DND-41 (cell line): ENCODE results near the gene MAN2A2.

Experiments
- ATAC-seq: fragments of 200-7000 bp; cut with Tn5 transposase; 3 replicates; pipeline ENCODE4 v1.9.1; 2021; ENCODE audit warnings: low read depth; ENCODE audit not compliant: insufficient read depth
- DNase-seq: peaks from one replicate; pipeline ENCODE4 v3.0.0-alpha.2; 2020
- H2AFZ ChIP-seq: 2 replicates; pipeline ENCODE4 v1.6.0; 2012; ENCODE audit warnings: low read depth, low read length
- H3K27ac ChIP-seq: 2 replicates; pipeline ENCODE4 v1.5.1; 2012; ENCODE audit warnings: low read length, inconsistent platforms
- H3K27me3 ChIP-seq: fragments of 200-600 bp; sonication (generic); 2 replicates; pipeline ENCODE4 v1.6.0; 2012; ENCODE audit warnings: low read length, mild to moderate bottlenecking, inconsistent platforms; ENCODE audit not compliant: insufficient read depth, poor library complexity
- H3K36me3 ChIP-seq: 2 replicates; pipeline ENCODE4 v1.5.1; 2012; ENCODE audit warnings: low read length, inconsistent platforms; ENCODE audit not compliant: insufficient read depth
- H3K4me1 ChIP-seq: 2 replicates; pipeline ENCODE4 v1.5.1; 2012; ENCODE audit warnings: mild to moderate bottlenecking, low read length; ENCODE audit not compliant: insufficient read depth
- H3K4me2 ChIP-seq: 2 replicates; pipeline ENCODE4 v1.6.0; 2012; ENCODE audit warnings: mild to moderate bottlenecking, moderate library complexity, low read length, inconsistent platforms; ENCODE audit not compliant: insufficient read depth
- H3K4me3 ChIP-seq, 2 experiments: fragments of 200-600 bp in 1 of 2; shearing (Covaris generic) in 1 of 2; 2 replicates each; pipeline ENCODE4 v1.5.1; 2012 to 2016; ENCODE audit warnings: inconsistent platforms in 2 of 2, low read length in 2 of 2, mild to moderate bottlenecking in 2 of 2, low read depth in 1 of 2, moderate library complexity in 1 of 2
- H3K79me2 ChIP-seq: 2 replicates; pipeline ENCODE4 v1.6.0; 2012; ENCODE audit warnings: low read length, inconsistent platforms; ENCODE audit not compliant: insufficient read depth
- H3K9ac ChIP-seq: 2 replicates; pipeline ENCODE4 v1.6.0; 2012; ENCODE audit warnings: low read depth, mild to moderate bottlenecking, inconsistent platforms, low read length, moderate library complexity
- H3K9me3 ChIP-seq: 2 replicates; pipeline ENCODE4 v1.5.1; 2012; ENCODE audit warnings: low read length, moderate library complexity, mild to moderate bottlenecking, inconsistent platforms; ENCODE audit not compliant: insufficient read depth, severe bottlenecking
- H4K20me1 ChIP-seq: 2 replicates; pipeline ENCODE4 v1.6.0; 2012; ENCODE audit warnings: low read length; ENCODE audit not compliant: insufficient read depth
- EZH2 ChIP-seq: IDR thresholded peaks from 3 replicates; pipeline ENCODE4 v1.6.1; 2012; ENCODE audit warnings: borderline replicate concordance, low read depth, mild to moderate bottlenecking, moderate library complexity, low read length, inconsistent platforms; ENCODE audit not compliant: severe bottlenecking
- TF ChIP-seq, protein P1 (sequence below): IDR thresholded peaks from 2 replicates; pipeline ENCODE4 v1.5.1; 2012; ENCODE audit warnings: borderline replicate concordance, low read length, moderate library complexity, mild to moderate bottlenecking; ENCODE audit not compliant: poor library complexity, severe bottlenecking; ENCODE audit errors: extremely low read depth

Gene MAN2A2

DNA sequence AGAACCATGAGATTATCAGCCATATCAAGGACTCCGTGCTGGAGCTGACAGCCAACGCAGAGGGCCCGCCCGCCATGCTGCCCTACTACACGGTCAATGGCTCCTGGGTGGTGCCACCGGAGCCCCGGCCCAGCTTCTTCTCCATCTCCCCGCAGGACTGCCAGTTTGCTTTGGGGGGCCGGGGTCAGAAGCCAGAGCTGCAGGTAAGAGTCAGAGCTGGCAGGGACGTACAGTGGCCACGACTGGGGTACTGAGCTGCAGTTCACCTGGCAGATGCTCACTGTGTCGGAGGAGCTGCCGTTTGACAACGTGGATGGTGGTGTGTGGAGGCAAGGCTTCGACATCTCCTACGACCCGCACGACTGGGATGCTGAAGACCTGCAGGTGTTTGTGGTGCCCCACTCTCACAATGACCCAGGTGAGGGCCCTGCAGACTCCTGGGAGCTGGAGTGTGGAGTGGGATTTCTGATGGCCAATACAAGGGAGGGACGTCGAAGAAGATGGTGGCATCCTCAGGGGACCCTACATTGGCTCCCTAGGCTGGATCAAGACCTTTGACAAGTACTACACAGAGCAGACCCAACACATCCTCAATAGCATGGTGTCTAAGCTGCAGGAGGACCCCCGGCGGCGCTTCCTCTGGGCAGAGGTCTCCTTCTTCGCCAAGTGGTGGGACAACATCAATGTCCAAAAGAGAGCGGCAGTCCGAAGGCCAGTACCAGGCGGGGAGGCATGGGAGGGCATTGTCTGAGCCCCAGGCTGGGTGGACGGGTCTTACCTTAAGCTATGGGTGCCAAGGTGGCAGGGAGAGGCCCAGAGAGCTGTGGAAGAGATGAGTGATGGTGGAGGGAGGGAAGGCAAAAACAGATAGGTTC, 2.4 kb downstream of the MAN2A2 start:
- Histone ChIP-seq H3K4me3 (no peak overlapping the region), H4K20me1 (peaks cover 6% of the 10 kb centered on the region), H3K27me3 (no peaks in the 10 kb centered on the region), H3K4me2 (no peak overlapping the region), H3K79me2 (peaks cover 15% of the 10 kb centered on the region), H3K4me1 (peaks cover 27% of the 10 kb centered on the region), H3K9ac (no peak overlapping the region), H3K9me3 (no peaks in the 10 kb centered on the region), H3K36me3 (peaks cover 48% of the 10 kb centered on the region), H2AFZ (no peak overlapping the region), H3K27ac (no peak overlapping the region)
- ATAC-seq = no peak
- DNase-seq = no peak
- no peak for TF ChIP-seq EZH2

DNA sequence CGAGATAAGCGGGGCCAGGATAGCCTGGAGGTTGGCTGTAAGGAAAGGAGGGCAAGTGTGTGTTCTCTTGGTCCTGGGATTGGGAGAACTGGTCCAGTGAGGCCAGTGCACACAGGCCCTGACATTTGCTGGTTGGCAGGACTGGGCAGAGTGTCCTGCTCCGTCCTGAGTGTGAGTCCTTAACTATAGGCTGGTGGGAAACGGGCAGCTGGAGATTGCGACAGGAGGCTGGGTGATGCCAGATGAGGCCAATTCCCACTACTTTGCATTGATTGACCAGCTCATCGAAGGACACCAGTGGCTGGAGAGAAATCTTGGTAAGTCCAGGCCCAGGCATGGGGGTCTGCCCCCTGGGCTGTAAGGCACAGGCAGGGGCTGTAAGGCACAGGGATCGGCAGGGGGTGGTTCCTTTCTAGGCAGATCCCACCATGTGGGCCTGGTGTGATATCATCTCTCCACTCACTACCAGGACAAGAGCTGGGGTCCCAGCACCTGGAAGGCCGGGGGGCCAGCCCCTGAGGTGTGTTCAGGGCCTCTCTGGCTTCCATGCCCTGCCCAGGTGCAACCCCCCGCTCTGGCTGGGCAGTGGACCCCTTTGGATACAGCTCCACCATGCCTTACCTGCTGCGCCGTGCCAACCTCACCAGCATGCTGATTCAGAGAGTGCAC, 3.2 kb downstream of the MAN2A2 start:
- Histone ChIP-seq H3K4me1 (peaks cover 23% of the 10 kb centered on the region), H3K9ac (no peak overlapping the region), H4K20me1 (peaks cover 13% of the 10 kb centered on the region), H3K9me3 (no peaks in the 10 kb centered on the region), H3K27ac (no peak overlapping the region), H3K4me3 (no peak overlapping the region), H2AFZ (no peak overlapping the region), H3K4me2 (no peak overlapping the region), H3K27me3 (no peaks in the 10 kb centered on the region), H3K79me2 (peaks cover 15% of the 10 kb centered on the region), H3K36me3 (peaks cover 56% of the 10 kb centered on the region)
- TF ChIP-seq EZH2 = no peak
- TF ChIP-seq, protein P1, sequence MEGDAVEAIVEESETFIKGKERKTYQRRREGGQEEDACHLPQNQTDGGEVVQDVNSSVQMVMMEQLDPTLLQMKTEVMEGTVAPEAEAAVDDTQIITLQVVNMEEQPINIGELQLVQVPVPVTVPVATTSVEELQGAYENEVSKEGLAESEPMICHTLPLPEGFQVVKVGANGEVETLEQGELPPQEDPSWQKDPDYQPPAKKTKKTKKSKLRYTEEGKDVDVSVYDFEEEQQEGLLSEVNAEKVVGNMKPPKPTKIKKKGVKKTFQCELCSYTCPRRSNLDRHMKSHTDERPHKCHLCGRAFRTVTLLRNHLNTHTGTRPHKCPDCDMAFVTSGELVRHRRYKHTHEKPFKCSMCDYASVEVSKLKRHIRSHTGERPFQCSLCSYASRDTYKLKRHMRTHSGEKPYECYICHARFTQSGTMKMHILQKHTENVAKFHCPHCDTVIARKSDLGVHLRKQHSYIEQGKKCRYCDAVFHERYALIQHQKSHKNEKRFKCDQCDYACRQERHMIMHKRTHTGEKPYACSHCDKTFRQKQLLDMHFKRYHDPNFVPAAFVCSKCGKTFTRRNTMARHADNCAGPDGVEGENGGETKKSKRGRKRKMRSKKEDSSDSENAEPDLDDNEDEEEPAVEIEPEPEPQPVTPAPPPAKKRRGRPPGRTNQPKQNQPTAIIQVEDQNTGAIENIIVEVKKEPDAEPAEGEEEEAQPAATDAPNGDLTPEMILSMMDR = no peak
- ATAC-seq = no peak
- DNase-seq = no peak

DNA sequence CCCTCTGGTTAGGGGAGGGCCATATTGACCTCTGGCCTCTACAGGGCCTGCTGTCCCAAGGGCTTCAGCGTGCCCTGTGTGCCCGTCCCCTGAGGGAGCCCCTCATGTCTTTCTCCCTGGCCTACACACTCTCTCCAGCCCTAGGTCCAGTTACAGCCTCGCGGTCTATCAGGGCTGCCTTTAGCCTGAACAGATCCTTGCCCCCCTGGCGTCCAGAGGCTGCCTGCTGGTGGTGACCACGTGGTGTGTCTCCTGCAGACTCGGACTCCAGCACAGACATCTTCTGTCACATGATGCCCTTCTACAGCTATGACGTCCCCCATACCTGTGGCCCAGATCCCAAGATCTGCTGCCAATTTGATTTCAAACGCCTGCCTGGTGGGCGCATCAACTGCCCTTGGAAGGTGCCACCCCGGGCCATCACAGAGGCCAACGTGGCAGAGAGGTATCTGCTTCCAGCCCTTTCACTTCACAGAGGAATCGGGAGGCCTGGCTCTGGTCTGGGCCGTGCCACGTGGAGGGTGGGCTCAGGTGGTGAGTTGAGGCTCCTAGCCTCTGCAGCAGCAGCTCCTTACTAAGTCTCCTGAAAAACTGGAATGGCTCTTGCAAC, 4.1 kb downstream of the MAN2A2 start:
- H3K4me2 ChIP-seq = no peak overlapping the region
- TF ChIP-seq, protein P1 = no peak
- TF ChIP-seq EZH2 = no peak
- DNase-seq (no peak), ATAC-seq (no peak)
- no peak overlapping the region for H3K27ac ChIP-seq
- no peaks in the 10 kb centered on the region for H3K9me3 ChIP-seq
- no peak overlapping the region for H3K4me3 ChIP-seq
- no peak overlapping the region for H3K9ac ChIP-seq
- H4K20me1 ChIP-seq = peaks cover 13% of the 10 kb centered on the region
- no peaks in the 10 kb centered on the region for H3K27me3 ChIP-seq
- H2AFZ ChIP-seq = no peak overlapping the region
- peaks cover 15% of the 10 kb centered on the region for H3K4me1 ChIP-seq
- peaks cover 15% of the 10 kb centered on the region for H3K79me2 ChIP-seq
- peaks cover 64% of the 10 kb centered on the region for H3K36me3 ChIP-seq
